Erythroblast (primary cell): ENCODE measurements around the gene ARHGAP21.

ENCODE experiments used
- GATA1 ChIP-seq: IDR thresholded peaks from 2 replicates; pipeline ENCODE4 v1.6.1; 2011; ENCODE audit warnings: low read depth, mild to moderate bottlenecking, control low read depth, low read length, moderate library complexity
- POLR2A ChIP-seq: IDR thresholded peaks from 2 replicates; pipeline ENCODE4 v1.6.1; 2011; ENCODE audit warnings: mild to moderate bottlenecking, low read length

DNA sequence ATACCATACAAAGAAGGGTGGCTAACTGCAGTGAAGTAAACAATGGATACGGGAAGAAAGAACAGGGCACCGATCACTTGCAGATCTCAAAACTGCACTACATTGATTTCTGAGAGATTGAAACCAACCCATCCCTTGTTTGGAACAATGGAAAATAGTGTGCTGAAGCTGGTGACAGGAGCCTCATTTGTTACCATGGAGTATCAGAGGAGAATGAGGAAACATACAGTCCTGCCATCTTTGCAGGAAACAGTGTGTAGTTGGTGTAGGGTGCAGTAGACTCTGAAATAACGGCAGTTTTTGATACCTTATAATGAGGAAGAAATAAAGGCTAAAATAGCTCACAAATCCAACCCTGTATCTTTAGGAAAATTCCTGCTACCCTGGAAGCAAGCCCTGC, 118.5 kb downstream of the ARHGAP21 start:
- TF ChIP-seq POLR2A (no peak), GATA1 (no peak)
